ENCODE results near the gene PRKAA2.

GRCh38 chr1:56647106-56647505, 2.0 kb downstream of the PRKAA2 start:
- TF ChIP-seq POLR2A (IDR thresholded peaks at IDR 0.05; ENCODE audit: low read depth, low read length) (no peak), PAX5 (IDR thresholded peaks at IDR 0.05; ENCODE audit: insufficient read depth, low read length, severe bottlenecking) (no peak), POLR2AphosphoS5 (IDR thresholded peaks at IDR 0.05; ENCODE audit: low read depth, low read length) (no peak), TAF1 (IDR thresholded peaks at IDR 0.05; ENCODE audit: low read depth, low read length) (no peak), SPI1 (IDR thresholded peaks at IDR 0.05; ENCODE audit: low read depth, low read length) (no peak)
